HuH-7 (cell line): ENCODE results near the gene LHFPL5.

Experiments used
- DNase-seq: peaks from one replicate; pipeline ENCODE4 v3.0.0; 2011; ENCODE audit warnings: low spot score

Gene LHFPL5

DNA sequence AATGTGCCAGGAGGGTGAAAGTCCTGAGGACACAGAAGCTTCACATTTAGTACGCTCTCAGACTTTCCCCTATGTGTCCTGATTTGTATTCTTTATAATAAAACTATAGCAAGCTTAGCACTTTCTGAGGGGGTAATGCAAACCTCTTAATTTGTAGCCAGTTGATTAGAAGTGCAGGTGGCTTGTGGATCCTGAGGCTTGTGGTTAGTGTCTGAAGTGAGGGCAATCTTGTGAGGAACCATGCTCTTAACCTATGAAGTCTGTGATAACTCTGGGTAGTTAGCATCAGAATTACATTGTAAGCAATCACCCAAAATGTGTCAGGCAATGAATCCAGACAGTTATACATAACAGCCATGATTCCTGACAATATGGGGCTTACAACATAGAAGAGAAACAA is 51.1 kb downstream of the LHFPL5 start:
- no peak for DNase-seq

DNA sequence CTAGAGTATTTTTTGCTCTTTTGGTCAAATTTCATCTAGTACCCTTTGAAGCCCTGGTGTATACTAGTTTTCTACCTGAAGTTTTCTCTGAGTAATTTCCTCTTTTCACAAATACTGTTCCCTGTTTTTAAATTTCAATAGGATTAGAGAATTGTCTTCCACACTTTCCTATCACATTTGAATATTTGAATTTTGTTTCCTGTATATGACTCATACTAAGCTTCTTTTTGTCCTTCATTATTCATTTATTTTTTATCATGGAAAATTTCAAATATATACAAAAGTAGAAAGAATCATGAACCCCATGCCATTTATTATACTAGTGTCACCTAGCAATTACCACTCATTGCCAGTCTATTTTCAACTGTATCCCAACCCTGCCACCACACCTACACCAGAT is 52.7 kb downstream of the LHFPL5 start:
- no peak for DNase-seq

- DNase-seq, result no peak
Measured at GRCh38 chr6:35859367-35859766, 54.2 kb downstream of the LHFPL5 start.
